Measurements from ENCODE around the gene ZNF391. TPM values are rescaled to one million over a fixed set of nuclear protein-coding genes. Genes with fewer than 3 reads are reported as not detected.

Gene ZNF391
- total RNA-seq, 2 donors from 2014 or later = 0.96 to 1.9 TPM

- Histone ChIP-seq H3K4me1 (no peaks in the 10 kb centered on the region), H3K27ac (no peak overlapping the region), H3K27me3 (no peaks in the 10 kb centered on the region), H3K9ac (ENCODE audit: low read depth in 2 of 2, low read length in 2 of 2) (no peak overlapping the region), H3K4me3 (no peak overlapping the region), H3K9me3 (no peaks in the 10 kb centered on the region), H3K36me3 (no peaks in the 10 kb centered on the region)
- DNase-seq = no peak
- intact Hi-C loops (cut with DNase I) = no loop called here
- no peak for TF ChIP-seq CTCF (IDR thresholded peaks at IDR 0.05)
These were observed 18.7 kb downstream of the ZNF391 start for GRCh38 chr6:27407153-27407814.

- no peak for DNase-seq
- Histone ChIP-seq H3K9me3 (no peaks in the 10 kb centered on the region), H3K27ac (no peak overlapping the region), H3K4me3 (no peak overlapping the region), H3K36me3 (no peaks in the 10 kb centered on the region), H3K4me1 (no peaks in the 10 kb centered on the region), H3K9ac (ENCODE audit: low read depth in 2 of 2, low read length in 2 of 2) (no peak overlapping the region), H3K27me3 (no peaks in the 10 kb centered on the region)
- no peak for TF ChIP-seq CTCF (IDR thresholded peaks at IDR 0.05)
- intact Hi-C loops (cut with DNase I) = no loop called here
These were observed 25.7 kb downstream of the ZNF391 start for GRCh38 chr6:27414300-27414699.

- no peaks in the 10 kb centered on the region for H3K9me3 ChIP-seq
- H3K4me1 ChIP-seq = no peaks in the 10 kb centered on the region
- no peaks in the 10 kb centered on the region for H3K27me3 ChIP-seq
- no peak overlapping the region for H3K9ac ChIP-seq (ENCODE audit: low read depth in 2 of 2, low read length in 2 of 2)
- no peak for DNase-seq
- no peak overlapping the region for H3K27ac ChIP-seq
- H3K4me3 ChIP-seq = no peak overlapping the region
- H3K36me3 ChIP-seq = no peaks in the 10 kb centered on the region
- intact Hi-C loops (cut with DNase I) = no loop called here
- no peak for TF ChIP-seq CTCF (IDR thresholded peaks at IDR 0.05)
These were observed 26.4 kb downstream of the ZNF391 start for GRCh38 chr6:27414996-27415395.

- no peaks in the 10 kb centered on the region for H3K9me3 ChIP-seq
- no peak for TF ChIP-seq CTCF (IDR thresholded peaks at IDR 0.05)
- intact Hi-C loops (cut with DNase I) = no loop called here
These were observed 27.3 kb downstream of the ZNF391 start for GRCh38 chr6:27415898-27416297.

GRCh38 chr6:27419363-27419762 is 30.8 kb downstream of the ZNF391 start:
- no peak overlapping the region for H3K27ac ChIP-seq
- DNase-seq = no peak
- H3K4me1 ChIP-seq = no peaks in the 10 kb centered on the region
- no peaks in the 10 kb centered on the region for H3K36me3 ChIP-seq
- no peaks in the 10 kb centered on the region for H3K27me3 ChIP-seq
- intact Hi-C loops (cut with DNase I) = no loop called here
- H3K4me3 ChIP-seq = no peak overlapping the region
- TF ChIP-seq CTCF (IDR thresholded peaks at IDR 0.05) = no peak
- no peaks in the 10 kb centered on the region for H3K9me3 ChIP-seq
- no peak overlapping the region for H3K9ac ChIP-seq (ENCODE audit: low read depth in 2 of 2, low read length in 2 of 2)

More at GRCh38 chr6:27415898-27416297, 27.3 kb downstream of the ZNF391 start:
- Histone ChIP-seq H3K27me3 (no peaks in the 10 kb centered on the region), H3K27ac (no peak overlapping the region), H3K36me3 (no peaks in the 10 kb centered on the region), H3K9ac (ENCODE audit: low read depth in 2 of 2, low read length in 2 of 2) (no peak overlapping the region), H3K4me3 (no peak overlapping the region), H3K4me1 (no peaks in the 10 kb centered on the region)
- no peak for DNase-seq
